B cell (primary cell): ENCODE measurements around the gene THBS4. TPM values are rescaled to one million over a fixed set of nuclear protein-coding genes. Genes with fewer than 3 reads are reported as not detected.

ENCODE experiments used
- ATAC-seq: fragments of 200-7000 bp; cut with Tn5 transposase; one replicate; pipeline ENCODE4 v1.10.0; 2021; ENCODE audit warnings: low read depth, mild to moderate bottlenecking, moderate number of reproducible peaks, moderate library complexity
- CTCF ChIA-PET: fragments of 350-600 bp; sonication (Branson Sonifier 250); formaldehyde crosslinking; loops from one replicate; lab custom pipeline; 2021; ENCODE audit warnings: antibody characterized with exemption, inconsistent platforms; lab: Charles Lee
- POLR2A ChIA-PET: fragments of 350-600 bp; sonication (Branson Sonifier 250); formaldehyde crosslinking; loops from one replicate; lab custom pipeline; 2021; ENCODE audit warnings: antibody characterized with exemption; lab: Charles Lee
- DNase-seq: peaks from one replicate; pipeline ENCODE4 v3.0.0; 2013
- H2AFZ ChIP-seq: 2 replicates; pipeline ENCODE4 v1.6.1; 2012; ENCODE audit warnings: mild to moderate bottlenecking, low read depth, low read length; ENCODE audit not compliant: insufficient read depth, poor library complexity, severe bottlenecking
- H3K27ac ChIP-seq, 2 donors: 1 replicate in 1 of 2; 2 replicates in 1 of 2; pipeline ENCODE4 v1.5.1; 2012 to 2013; ENCODE audit warnings: low read length in 2 of 2, mild to moderate bottlenecking in 2 of 2, moderate library complexity in 1 of 2
- H3K27me3 ChIP-seq, 4 experiments: fragments of 200-600 bp in 1 of 4; sonication (generic) in 1 of 4; replicated peaks in 1 of 4; 1 replicate in 2 of 4; 2 replicates in 2 of 4; pipeline versions ENCODE4 v1.6.1 to v1.7.0; 2013 to 2016; ENCODE audit warnings: low read length in 3 of 4, mild to moderate bottlenecking in 2 of 4, mixed read lengths in 1 of 4, moderate library complexity in 1 of 4; ENCODE audit not compliant: insufficient read depth in 4 of 4, control insufficient read depth in 3 of 4; ENCODE audit errors: control extremely low read depth in 1 of 4
- H3K36me3 ChIP-seq, 2 experiments: replicated peaks in 1 of 2; 1 replicate in 1 of 2; 2 replicates in 1 of 2; pipeline versions ENCODE4 v1.6.1 to v1.7.1; 2013; ENCODE audit warnings: low read length in 1 of 2; ENCODE audit not compliant: insufficient read depth in 2 of 2, control insufficient read depth in 1 of 2; ENCODE audit errors: control extremely low read depth in 1 of 2, extremely low read depth in 1 of 2
- H3K4me1 ChIP-seq, 2 donors: fragments of 200-600 bp in 1 of 2; sonication (generic) in 1 of 2; 1 replicate in 1 of 2; 2 replicates in 1 of 2; pipeline versions ENCODE4 v1.5.1 to v1.6.1; 2013 to 2017; ENCODE audit warnings: low read length in 2 of 2; ENCODE audit not compliant: control insufficient read depth in 2 of 2, insufficient read depth in 2 of 2
- H3K4me2 ChIP-seq: replicated peaks from 2 replicates; pipeline ENCODE3; 2012; ENCODE audit warnings: mild to moderate bottlenecking, low read depth, low read length; ENCODE audit not compliant: poor library complexity, severe bottlenecking
- H3K4me3 ChIP-seq, 5 experiments: fragments of 200-600 bp in 1 of 5; sonication (generic) in 1 of 5; 1 replicate in 3 of 5; 2 replicates in 2 of 5; pipeline versions ENCODE4 v1.5.1 to v1.7.0; 2011 to 2016; ENCODE audit warnings: low read length in 4 of 5, mild to moderate bottlenecking in 4 of 5, low read depth in 2 of 5, control low read depth in 1 of 5, moderate library complexity in 1 of 5; ENCODE audit not compliant: insufficient read depth in 1 of 5; ENCODE audit errors: control extremely low read depth in 1 of 5, extremely low read depth in 1 of 5
- H3K79me2 ChIP-seq: fragments of 200-600 bp; sonication (generic); one replicate; pipeline ENCODE4 v1.6.0; 2016; ENCODE audit warnings: low read length; ENCODE audit not compliant: control insufficient read depth, insufficient read depth
- H3K9ac ChIP-seq: fragments of 200-600 bp; sonication (generic); 2 replicates; pipeline ENCODE4 v1.6.1; 2017; ENCODE audit warnings: mild to moderate bottlenecking, low read length, moderate library complexity
- H3K9me3 ChIP-seq, 3 donors: one replicate each; pipeline versions ENCODE4 v1.6.1 to v1.7.1; 2013; ENCODE audit warnings: low read length in 2 of 3; ENCODE audit not compliant: control insufficient read depth in 2 of 3, insufficient read depth in 1 of 3; ENCODE audit errors: control extremely low read depth in 1 of 3
- H4K20me1 ChIP-seq: 2 replicates; pipeline ENCODE4 v1.6.0; 2012; ENCODE audit warnings: mild to moderate bottlenecking, low read length; ENCODE audit not compliant: insufficient read depth, control insufficient read depth, poor library complexity, severe bottlenecking
- H3K27ac Mint-ChIP-seq: one replicate; pipeline ENCODE4 v1.8.0; 2021; ENCODE audit warnings: mixed read lengths
- H3K27me3 Mint-ChIP-seq: one replicate; pipeline ENCODE4 v1.8.0; 2021; ENCODE audit warnings: mixed read lengths
- H3K4me1 Mint-ChIP-seq: one replicate; pipeline ENCODE4 v1.8.0; 2021; ENCODE audit warnings: mixed read lengths
- H3K4me3 Mint-ChIP-seq: one replicate; pipeline ENCODE4 v1.8.0; 2021; ENCODE audit warnings: mixed read lengths
- H3K9me3 Mint-ChIP-seq: one replicate; pipeline ENCODE4 v1.8.0; 2022; ENCODE audit warnings: mixed read lengths; ENCODE audit not compliant: insufficient read depth
- CTCF ChIP-seq: fragments of 200-600 bp; IDR thresholded peaks from one replicate; pipeline ENCODE4 v1.8.0; 2022; ENCODE audit warnings: antibody characterized with exemption, mild to moderate bottlenecking
- EZH2 ChIP-seq: IDR thresholded peaks from 2 replicates; pipeline ENCODE4 v1.6.1; 2012; ENCODE audit warnings: borderline replicate concordance, low read depth, mild to moderate bottlenecking, moderate library complexity, low read length; ENCODE audit not compliant: insufficient read depth, poor library complexity, severe bottlenecking
- WGBS: methylation state at CpG from one replicate; pipeline ENCODE4 v1.1.5; 2013; ENCODE audit warnings: missing lambda C conversion rate; ENCODE audit not compliant: insufficient coverage; 5-methylcytosine and 5-hydroxymethylcytosine counted together
- intact Hi-C: fragments of 100-400 bp; cut with micrococcal nuclease; formaldehyde crosslinking; loops from one replicate; pipeline ENCODE4 v1.10.0; 2022
- polyA plus RNA-seq: library from polyadenylated mRNA; depleted of rRNA; stranded (reverse); fragments of >200 nt; gene quantifications from 2 replicates; pipeline ENCODE4 v1.2.3, GENCODE V29; 2012
- total RNA-seq, 2 donors: library from RNA; stranded (reverse); fragments of 120-200 nt in 1 of 2; gene quantifications; 1 replicate in 1 of 2; 2 replicates in 1 of 2; pipeline versions ENCODE4 v1.2.3 to v1.2.4, GENCODE V29; 2013 to 2022

The THBS4 gene
- total and polyA plus RNA-seq, 2 donors (not counting 1 experiment from before 2014, with no cell fraction given): 0.49 to 0.57 TPM

- no peak overlapping the region for H3K27ac ChIP-seq
- H3K4me1 Mint-ChIP-seq: no peaks in the 10 kb centered on the region
- POLR2A ChIA-PET: no interaction called here
- H3K79me2 ChIP-seq: no peaks in the 10 kb centered on the region
- H3K27me3 Mint-ChIP-seq: no peaks in the 10 kb centered on the region
- CTCF ChIA-PET: interaction anchor here (1.4 kb wide), 1 partner anchor 10 kb away, joined by 3 read pairs; no protein-coding TSS in a partner anchor
- H3K4me2 ChIP-seq: no peak overlapping the region
- H3K9ac ChIP-seq: no peak overlapping the region
- 81% methylated on average over 5 of the region's 5 CpGs for WGBS
- H3K9me3 Mint-ChIP-seq: no peaks in the 10 kb centered on the region
- intact Hi-C loops: no loop called here
- ATAC-seq (no peak), DNase-seq (no peak)
- H3K36me3 ChIP-seq: peaks cover 0 to 2% of the 10 kb centered on the region in 2 experiments
- no peaks in the 10 kb centered on the region for H4K20me1 ChIP-seq
- H3K4me3 Mint-ChIP-seq: no peak overlapping the region
- no peaks in the 10 kb centered on the region for H3K27me3 ChIP-seq
- H3K27ac Mint-ChIP-seq: no peak overlapping the region
- no peaks in the 10 kb centered on the region for H3K4me1 ChIP-seq
- TF ChIP-seq EZH2 (no peak), CTCF (no peak)
- no peaks in the 10 kb centered on the region for H3K9me3 ChIP-seq
- no peak overlapping the region for H2AFZ ChIP-seq
- H3K4me3 ChIP-seq: no peak overlapping the region
These were observed 24.3 kb upstream of the THBS4 start for GRCh38 chr5:80010754-80011392.

GRCh38 chr5:80025069-80025468 lies 10.1 kb upstream of the THBS4 start:
- Histone ChIP-seq H3K4me1 (no peaks in the 10 kb centered on the region), H3K27ac (no peak overlapping the region), H3K4me2 (no peak overlapping the region), H3K27me3 (peaks cover 0 to 9% (median 0%) of the 10 kb centered on the region in 4 experiments), H3K9ac (no peak overlapping the region), H2AFZ (no peak overlapping the region), H3K36me3 (no peaks in the 10 kb centered on the region), H3K4me3 (no peak overlapping the region), H4K20me1 (no peaks in the 10 kb centered on the region), H3K9me3 (no peaks in the 10 kb centered on the region), H3K79me2 (no peaks in the 10 kb centered on the region)
- intact Hi-C loops: no loop called here
- peaks cover 20% of the 10 kb centered on the region for H3K27me3 Mint-ChIP-seq
- ATAC-seq (no peak), DNase-seq (no peak)
- ChIA-PET POLR2A (no interaction called here), CTCF (no interaction called here)
- no peak overlapping the region for H3K27ac Mint-ChIP-seq
- H3K4me1 Mint-ChIP-seq: no peaks in the 10 kb centered on the region
- TF ChIP-seq CTCF: no peak
- TF ChIP-seq EZH2: no peak
- no peak overlapping the region for H3K4me3 Mint-ChIP-seq
- no peaks in the 10 kb centered on the region for H3K9me3 Mint-ChIP-seq
- WGBS: 100% methylated on average over 1 of the region's 2 CpGs
